Measurements from ENCODE around the gene PLAC1.
A peak's percentile ranks its signal among the peaks of the same experiment; 100 is the strongest.

Gene PLAC1

GRCh38 chrX:134628663-134629062, 29.6 kb downstream of the PLAC1 start:
- no peak for DNase-seq

- peak; percentile 72 for DNase-seq
Measured at GRCh38 chrX:134626434-134626833, 31.8 kb downstream of the PLAC1 start.

GRCh38 chrX:134625315-134625718, 33.0 kb downstream of the PLAC1 start:
- DNase-seq = no peak

GRCh38 chrX:134624046-134624430, 34.2 kb downstream of the PLAC1 start:
- no peak for DNase-seq

- DNase-seq = no peak
Measured at GRCh38 chrX:134623293-134624045, 34.8 kb downstream of the PLAC1 start.

GRCh38 chrX:134622813-134623185, 35.5 kb downstream of the PLAC1 start:
- no peak for DNase-seq

- DNase-seq = peak; percentile 31
Measured at GRCh38 chrX:134622056-134622812, 36.0 kb downstream of the PLAC1 start.

GRCh38 chrX:134619838-134620237, 38.4 kb downstream of the PLAC1 start:
- DNase-seq = no peak

- DNase-seq = no peak
Measured at GRCh38 chrX:134613396-134613795, 44.9 kb downstream of the PLAC1 start.

- DNase-seq = no peak
Measured at GRCh38 chrX:134608153-134608552, 50.1 kb downstream of the PLAC1 start.

GRCh38 chrX:134607523-134607922, 50.7 kb downstream of the PLAC1 start:
- DNase-seq = no peak

- DNase-seq = peak; percentile 88
Measured at GRCh38 chrX:134604701-134605311, 53.5 kb downstream of the PLAC1 start.

- peak; percentile 70 for DNase-seq
Measured at GRCh38 chrX:134603806-134604700, 54.2 kb downstream of the PLAC1 start.

- no peak for DNase-seq
Measured at GRCh38 chrX:134602410-134602809, 55.9 kb downstream of the PLAC1 start.

GRCh38 chrX:134601240-134601765, 57.0 kb downstream of the PLAC1 start:
- DNase-seq = no peak

GRCh38 chrX:134600714-134601113, 57.6 kb downstream of the PLAC1 start:
- DNase-seq = no peak

- DNase-seq = no peak
Measured at GRCh38 chrX:134599184-134599914, 58.9 kb downstream of the PLAC1 start.

GRCh38 chrX:134592303-134592702, 66.0 kb downstream of the PLAC1 start:
- no peak for DNase-seq

- no peak for DNase-seq
Measured at GRCh38 chrX:134591502-134591901, 66.8 kb downstream of the PLAC1 start.

- no peak for DNase-seq
Measured at GRCh38 chrX:134588806-134589205, 69.5 kb downstream of the PLAC1 start.

- no peak for DNase-seq
Measured at GRCh38 chrX:134580907-134581306, 77.4 kb downstream of the PLAC1 start.

GRCh38 chrX:134573683-134574035, 84.6 kb downstream of the PLAC1 start:
- no peak for DNase-seq

Measured in NCI-H446 treated with DMSO at 0.1 percent for 48 hours (cell line).